K562 (cell line): ENCODE results near the gene MCCC2. TPM values are rescaled to one million over a fixed set of nuclear protein-coding genes. Genes with fewer than 3 reads are reported as not detected.

ENCODE experiments used
- ATAC-seq: fragments of 200-7000 bp; cut with Tn5 transposase; 3 replicates; pipeline ENCODE4 v1.9.1; 2020; ENCODE audit warnings: moderate library complexity
- BruUV-seq: library from RNA; stranded (reverse); fragments of 400-500 nt; replicated peaks from 2 replicates; lab custom pipeline; 2021; lab: Mats Ljungman, UMichigan
- CTCF ChIA-PET: fragments of 300-600 bp; formaldehyde crosslinking; extraction: SDS; loops from one replicate; lab custom pipeline; 2021; ENCODE audit warnings: low intra/inter-chr PET ratio; lab: Yijun Ruan, JAX
- POLR2A ChIA-PET: fragments of 300-600, 350-650 bp; sonication (Branson Sonifier 250); formaldehyde crosslinking; extraction: SDS; loops from one replicate; lab custom pipeline; 2021; ENCODE audit warnings: antibody characterized with exemption, inconsistent platforms; lab: Yijun Ruan, JAX
- DNase-seq, 4 experiments: peaks; one replicate each; pipeline versions ENCODE4 v3.0.0 to v3.0.0-alpha.2; 2011 to 2018; ENCODE audit warnings: low spot score in 3 of 4, mixed read lengths in 3 of 4; ENCODE audit errors: extremely low read depth in 1 of 4
- FAIRE-seq: peaks from 2 replicates; lab custom pipeline; 2011; peaks lifted over from hg19 to GRCh38; lab: Jason Lieb, UNC
- H2AFZ ChIP-seq: 2 replicates; pipeline ENCODE4 v1.6.0; 2011; ENCODE audit warnings: low read depth, low read length, control low read depth, inconsistent platforms
- H3K27ac ChIP-seq: fragments of 200-600 bp; 3 replicates; pipeline ENCODE4 v1.8.0; 2011; ENCODE audit warnings: low read depth, mild to moderate bottlenecking, control low read depth, inconsistent platforms, low read length, moderate library complexity, mixed read lengths; ENCODE audit errors: extremely low read depth
- H3K27me3 ChIP-seq, 2 experiments: fragments of 300-600 bp in 1 of 2; 2 replicates in 1 of 2; 3 replicates in 1 of 2; pipeline versions ENCODE4 v1.6.0 to v1.8.0; 2011; ENCODE audit warnings: inconsistent platforms in 2 of 2, low read length in 2 of 2, mild to moderate bottlenecking in 1 of 2, mixed read lengths in 1 of 2, moderate library complexity in 1 of 2; ENCODE audit not compliant: control insufficient read depth in 2 of 2, insufficient read depth in 2 of 2
- H3K36me3 ChIP-seq: fragments of 300-600 bp; 3 replicates; pipeline ENCODE4 v1.8.0; 2011; ENCODE audit warnings: mild to moderate bottlenecking, low read length, inconsistent platforms; ENCODE audit not compliant: control insufficient read depth, insufficient read depth
- H3K4me1 ChIP-seq, 2 experiments: fragments of 200-600 bp in 1 of 2; replicated peaks in 1 of 2; 2 replicates in 1 of 2; 3 replicates in 1 of 2; pipeline versions ENCODE4 v1.5.1 to v1.8.0; 2011; ENCODE audit warnings: inconsistent platforms in 2 of 2, low read length in 2 of 2, mild to moderate bottlenecking in 1 of 2, mixed read lengths in 1 of 2, moderate library complexity in 1 of 2; ENCODE audit not compliant: control insufficient read depth in 2 of 2, insufficient read depth in 2 of 2
- H3K4me2 ChIP-seq: 2 replicates; pipeline ENCODE4 v1.6.1; 2011; ENCODE audit warnings: low read length, control low read depth, inconsistent platforms, mixed read lengths; ENCODE audit not compliant: insufficient read depth
- H3K4me3 ChIP-seq: fragments of 200-600 bp; sonication (generic), shearing (Covaris generic); 2 replicates; pipeline ENCODE4 v1.5.1; 2016; ENCODE audit warnings: control low read depth, inconsistent platforms
- H3K79me2 ChIP-seq: fragments of 200-600 bp; 3 replicates; pipeline ENCODE4 v1.8.0; 2011; ENCODE audit warnings: low read length, inconsistent platforms; ENCODE audit not compliant: control insufficient read depth, insufficient read depth
- H3K9ac ChIP-seq, 2 experiments: 2 replicates each; pipeline versions ENCODE4 v1.6.0 to v1.6.1; 2011; ENCODE audit warnings: low read depth in 2 of 2, low read length in 2 of 2, control low read depth in 1 of 2, inconsistent platforms in 1 of 2, mild to moderate bottlenecking in 1 of 2, mixed read lengths in 1 of 2; ENCODE audit not compliant: insufficient read depth in 1 of 2
- H3K9me1 ChIP-seq: one replicate; pipeline ENCODE4 v1.6.0; 2011; ENCODE audit warnings: inconsistent platforms, mild to moderate bottlenecking, low read length, moderate library complexity; ENCODE audit not compliant: control insufficient read depth, insufficient read depth
- H3K9me3 ChIP-seq: replicated peaks from 2 replicates; pipeline ENCODE4 v1.5.1; 2011; ENCODE audit warnings: low read depth, low read length, inconsistent platforms; ENCODE audit not compliant: control insufficient read depth, insufficient read depth
- H4K20me1 ChIP-seq: replicated peaks from 2 replicates; pipeline ENCODE4 v1.6.1; 2011; ENCODE audit warnings: low read length, inconsistent platforms, mixed read lengths; ENCODE audit not compliant: control insufficient read depth, insufficient read depth
- BCL6 ChIP-seq: fragments of 250-450 bp; sonication (Bioruptor Pico); IDR thresholded peaks from 2 replicates; pipeline ENCODE4 v1.4.0; 2020
- CBFA2T3 ChIP-seq: fragments of 450-650 bp; IDR thresholded peaks from 2 replicates; pipeline ENCODE4 v1.6.1; 2017
- CCAR2 ChIP-seq: fragments of 200-400 bp; formaldehyde crosslinking; IDR thresholded peaks from 2 replicates; pipeline ENCODE4 v1.6.1; 2017; ENCODE audit warnings: mild to moderate bottlenecking, low read depth, low read length
- CHCHD3 ChIP-seq: fragments of 250-450 bp; sonication (Bioruptor Pico); IDR thresholded peaks from 2 replicates; pipeline ENCODE4 v2.1.2; 2022; ENCODE audit warnings: mild to moderate bottlenecking
- CREBBP ChIP-seq: IDR thresholded peaks from one replicate; pipeline ENCODE4 v1.6.1; 2012; ENCODE audit warnings: low read depth, mild to moderate bottlenecking, control low read depth, inconsistent platforms, low read length
- ETS1 ChIP-seq: conservative IDR thresholded peaks from 2 replicates; pipeline ENCODE4 v1.6.1; 2011; ENCODE audit warnings: low read depth, mild to moderate bottlenecking, low read length; ENCODE audit not compliant: control insufficient read depth
- ETV6 ChIP-seq, 3 experiments: fragments of 150-350 bp in 1 of 3; sonication (generic) in 1 of 3; formaldehyde crosslinking in 1 of 3; IDR thresholded peaks; 2 replicates each; pipeline versions ENCODE4 v1.6.1 to v1.8.0; 2014 to 2022; ENCODE audit warnings: borderline replicate concordance in 2 of 3, low read depth in 2 of 3, antibody characterized with exemption in 1 of 3, low read length in 1 of 3, mild to moderate bottlenecking in 1 of 3, missing genetic modification reagents in 1 of 3
- EZH2 ChIP-seq: IDR thresholded peaks from 2 replicates; pipeline ENCODE4 v1.6.1; 2012; ENCODE audit warnings: low read depth, mild to moderate bottlenecking, inconsistent platforms, low read length, borderline replicate concordance
- HLTF ChIP-seq: fragments of 450-650 bp; IDR thresholded peaks from 2 replicates; pipeline ENCODE4 v1.6.1; 2016
- KAT8 ChIP-seq: fragments of 450-650 bp; IDR thresholded peaks from 2 replicates; pipeline ENCODE4 v1.6.1; 2016; ENCODE audit warnings: low read depth, mild to moderate bottlenecking
- NRF1 ChIP-seq, 2 experiments: fragments of 450-650 bp; IDR thresholded peaks in 1 of 2; conservative IDR thresholded peaks in 1 of 2; 2 replicates each; pipeline ENCODE4 v1.6.1; 2014; ENCODE audit warnings: mild to moderate bottlenecking in 2 of 2
- ZFP36 ChIP-seq: fragments of 150-350 bp; IDR thresholded peaks from 2 replicates; pipeline ENCODE4 v1.6.1; 2018; ENCODE audit warnings: low read length, low read depth; ENCODE audit not compliant: partially characterized antibody
- ZFX ChIP-seq: sonication (generic); formaldehyde crosslinking; IDR thresholded peaks from 2 replicates; pipeline ENCODE4 v1.8.0; 2022; ENCODE audit warnings: mild to moderate bottlenecking, missing genetic modification reagents, moderate library complexity
- ZKSCAN3 ChIP-seq: fragments of 250-450 bp; sonication (Bioruptor Pico); IDR thresholded peaks from 2 replicates; pipeline ENCODE4 v1.4.0; 2020
- ZNF280A ChIP-seq: fragments of 450-650 bp; IDR thresholded peaks from 2 replicates; pipeline ENCODE4 v1.6.1; 2018; ENCODE audit warnings: mild to moderate bottlenecking, low read depth; ENCODE audit not compliant: partially characterized antibody
- ZNF639 ChIP-seq, 2 experiments: fragments of 200-800 bp in 1 of 2; sonication (Bioruptor generic) in 1 of 2; sonication (generic) in 1 of 2; formaldehyde crosslinking in 1 of 2; IDR thresholded peaks in 1 of 2; conservative IDR thresholded peaks in 1 of 2; 2 replicates each; pipeline versions ENCODE4 v1.5.0 to v1.6.1; 2016 to 2020; ENCODE audit warnings: missing compliant biosample characterization in 1 of 2, missing genetic modification characterization in 1 of 2, missing genetic modification reagents in 1 of 2
- ZNF655 ChIP-seq: fragments of 250-450 bp; sonication (Bioruptor Pico); IDR thresholded peaks from 2 replicates; pipeline ENCODE4 v1.5.0; 2021
- WGBS: fragments of 100-300 bp; shearing (Covaris generic); methylation state at CpG from one replicate; pipeline ENCODE4 v1.1.6; 2016; ENCODE audit warnings: low coverage, mixed read lengths; ENCODE audit not compliant: insufficient coverage; ENCODE audit errors: missing lambda C conversion rate; 5-methylcytosine and 5-hydroxymethylcytosine counted together
- in situ Hi-C: fragments of 300-500 bp; cut with MboI; formaldehyde crosslinking; loops from 4 replicates; pipeline ENCODE4 v1.15.0; 2018; ENCODE audit warnings: inconsistent platforms, mixed read lengths
- intact Hi-C: fragments of 100-400 bp; cut with micrococcal nuclease; formaldehyde crosslinking; loops from 2 replicates; pipeline ENCODE4 v1.14.2; 2022
- polyA plus RNA-seq, 8 experiments: library from polyadenylated mRNA; depleted of rRNA in 4 of 8; stranded (reverse) in 5 of 8; unstranded in 3 of 8; fragments of >200 nt; fragmentation: Nextera tagmentation in 2 of 8; fragmentation: Illumina TruSeq in 1 of 8; extraction: Ambion mirVana in 2 of 8; extraction: Trizol in 1 of 8; gene quantifications; 2 replicates each; pipeline versions ENCODE4 v1.2.1 to v1.2.3, GENCODE V29; 2011 to 2014; ENCODE audit warnings: inconsistent platforms in 1 of 8, missing spikeins in 1 of 8
- total RNA-seq, 7 experiments: library from RNA; depleted of rRNA in 6 of 7; stranded (reverse); fragments of >200 nt in 6 of 7; fragmentation: Illumina TruSeq in 2 of 7; extraction: Trizol in 2 of 7; gene quantifications; 2 replicates each; pipeline versions ENCODE4 v1.2.1 to v1.2.3, GENCODE V29; 2011 to 2021; ENCODE audit warnings: low replicate concordance in 1 of 7

MCCC2 gene
- total and polyA plus RNA-seq, 9 of the 15 experiments (the other 6 are each of a cell fraction or from before 2014, with no cell fraction given), result 17.1 to 77.9 (median 52.5) TPM

- Histone ChIP-seq H3K9me3 (no peaks in the 10 kb centered on the region; the same call in 1 of the 2 replicates), H3K27me3 (no peaks in the 10 kb centered on the region), H3K4me1 (peaks cover 0 to 3% of the 10 kb centered on the region in 2 experiments; a peak in 2 of 5 replicates), H2AFZ (no peak overlapping the region), H3K4me2 (no peak overlapping the region), H3K9me1 (no peaks in the 10 kb centered on the region), H3K79me2 (no peaks in the 10 kb centered on the region), H3K4me3 (no peak overlapping the region), H3K27ac (no peak overlapping the region), H3K36me3 (peaks cover 85% of the 10 kb centered on the region), H4K20me1 (no peaks in the 10 kb centered on the region), H3K9ac (peak overlapping the region in 1 of 2 experiments; percentile 67; a peak in 1 of 4 replicates)
- no peak for FAIRE-seq
- WGBS, result 56% methylated on average over 3 of the region's 3 CpGs
- DNase-seq, result no peak
- intact Hi-C loops, result no loop called here
- POLR2A ChIA-PET, result no interaction called here
- CTCF ChIA-PET, result no interaction called here
- in situ Hi-C loops, result no loop called here
- no TSS peak for BruUV-seq
- peak; percentile 42; the same call in 1 of the 3 replicates for ATAC-seq
- TF ChIP-seq ETV6 (IDR thresholded peaks at IDR 0.05; ENCODE audit: borderline replicate concordance in 1 of 2, low read depth in 2 of 2, low read length in 1 of 2) (no peak), ETV6 (CRISPR knock-in tag; IDR thresholded peaks at IDR 0.05; ENCODE audit: borderline replicate concordance) (no peak), ZNF655 (CRISPR knock-in tag) (no peak), ZFX (no peak), EZH2 (no peak), CHCHD3 (no peak), ZNF639 (CRISPR knock-in tag; conservative IDR thresholded peaks at IDR 0.05 in 1 of 2, IDR thresholded peaks at IDR 0.05 in 1 of 2) (no peak), KAT8 (no peak), BCL6 (no peak), ZFP36 (no peak), ETS1 (no peak), CCAR2 (no peak), HLTF (no peak), CBFA2T3 (no peak), CREBBP (no peak), ZKSCAN3 (no peak), ZNF280A (no peak), NRF1 (conservative IDR thresholded peaks at IDR 0.05 in 1 of 2, IDR thresholded peaks at IDR 0.05 in 1 of 2) (no peak)
These were observed 49.5 kb upstream of the MCCC2 start for GRCh38 chr5:71537687-71538086.
